Measurements from ENCODE around the gene LRRC1. TPM values are rescaled to one million over a fixed set of nuclear protein-coding genes. Genes with fewer than 3 reads are reported as not detected.

LRRC1 gene
- total RNA-seq, 1 donor from 2014 or later, result 2.6 TPM

DNA sequence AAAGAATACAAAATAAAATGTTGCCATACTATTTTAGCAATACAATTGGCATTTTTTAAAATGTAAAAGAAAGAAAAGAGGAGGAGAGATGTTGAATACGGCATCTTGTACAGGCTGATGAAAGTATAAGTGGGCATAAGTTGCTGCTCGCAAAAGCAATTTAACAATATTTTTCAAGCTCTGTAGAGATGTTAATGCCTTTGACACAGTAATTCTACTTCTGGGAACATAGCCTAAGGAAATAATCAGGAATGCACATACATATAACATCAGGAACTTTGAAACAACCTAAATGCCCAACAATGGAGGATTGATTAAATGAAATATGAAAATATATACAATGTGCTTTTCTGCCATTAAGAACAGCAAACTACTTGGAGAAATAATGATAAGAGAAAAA lies 80.2 kb downstream of the LRRC1 start:
- H3K27me3 Mint-ChIP-seq (ENCODE audit: unreplicated experiment), result no peaks in the 10 kb centered on the region

DNA sequence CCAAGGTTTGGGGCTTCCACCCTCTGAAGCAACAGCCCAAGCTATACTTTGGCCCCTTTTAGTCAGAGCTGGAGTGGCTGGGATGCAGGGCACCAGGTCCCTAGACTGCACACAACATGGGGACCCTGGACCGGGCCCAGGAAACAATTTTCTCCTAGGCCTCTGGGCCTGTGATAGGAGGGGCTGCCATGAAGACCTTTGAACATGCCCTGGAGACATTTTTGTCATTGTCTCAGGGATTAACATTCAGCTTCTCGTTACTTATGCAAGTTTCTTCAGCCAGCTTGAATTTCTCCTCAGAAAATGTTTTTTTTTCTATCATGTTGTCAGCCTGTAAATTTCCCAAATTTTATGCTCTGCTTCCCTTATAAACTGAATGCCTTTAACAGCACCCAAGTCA lies 82.3 kb downstream of the LRRC1 start:
- peaks cover 5% of the 10 kb centered on the region for H3K36me3 Mint-ChIP-seq (ENCODE audit: unreplicated experiment)
- H3K9me3 Mint-ChIP-seq (ENCODE audit: unreplicated experiment), result peaks cover 3% of the 10 kb centered on the region
- H3K4me3 Mint-ChIP-seq (ENCODE audit: unreplicated experiment), result no peak overlapping the region
- no peak overlapping the region for H3K27ac Mint-ChIP-seq (ENCODE audit: unreplicated experiment)
- TF ChIP-seq, protein P1, sequence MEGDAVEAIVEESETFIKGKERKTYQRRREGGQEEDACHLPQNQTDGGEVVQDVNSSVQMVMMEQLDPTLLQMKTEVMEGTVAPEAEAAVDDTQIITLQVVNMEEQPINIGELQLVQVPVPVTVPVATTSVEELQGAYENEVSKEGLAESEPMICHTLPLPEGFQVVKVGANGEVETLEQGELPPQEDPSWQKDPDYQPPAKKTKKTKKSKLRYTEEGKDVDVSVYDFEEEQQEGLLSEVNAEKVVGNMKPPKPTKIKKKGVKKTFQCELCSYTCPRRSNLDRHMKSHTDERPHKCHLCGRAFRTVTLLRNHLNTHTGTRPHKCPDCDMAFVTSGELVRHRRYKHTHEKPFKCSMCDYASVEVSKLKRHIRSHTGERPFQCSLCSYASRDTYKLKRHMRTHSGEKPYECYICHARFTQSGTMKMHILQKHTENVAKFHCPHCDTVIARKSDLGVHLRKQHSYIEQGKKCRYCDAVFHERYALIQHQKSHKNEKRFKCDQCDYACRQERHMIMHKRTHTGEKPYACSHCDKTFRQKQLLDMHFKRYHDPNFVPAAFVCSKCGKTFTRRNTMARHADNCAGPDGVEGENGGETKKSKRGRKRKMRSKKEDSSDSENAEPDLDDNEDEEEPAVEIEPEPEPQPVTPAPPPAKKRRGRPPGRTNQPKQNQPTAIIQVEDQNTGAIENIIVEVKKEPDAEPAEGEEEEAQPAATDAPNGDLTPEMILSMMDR (IDR thresholded peaks at IDR 0.05; ENCODE audit: partially characterized antibody, unreplicated experiment), result no peak
- no peaks in the 10 kb centered on the region for H3K4me1 Mint-ChIP-seq (ENCODE audit: low read depth, unreplicated experiment)
- H3K27me3 Mint-ChIP-seq (ENCODE audit: unreplicated experiment), result no peaks in the 10 kb centered on the region
- DNase-seq, result no peak

More for the DNA sequence above, 80.2 kb downstream of the LRRC1 start:
- TF ChIP-seq, protein P1 (IDR thresholded peaks at IDR 0.05; ENCODE audit: partially characterized antibody, unreplicated experiment), result no peak
- no peak overlapping the region for H3K27ac Mint-ChIP-seq (ENCODE audit: unreplicated experiment)
- H3K36me3 Mint-ChIP-seq (ENCODE audit: unreplicated experiment), result peaks cover 5% of the 10 kb centered on the region
- no peaks in the 10 kb centered on the region for H3K4me1 Mint-ChIP-seq (ENCODE audit: low read depth, unreplicated experiment)
- H3K4me3 Mint-ChIP-seq (ENCODE audit: unreplicated experiment), result no peak overlapping the region
- peaks cover 3% of the 10 kb centered on the region for H3K9me3 Mint-ChIP-seq (ENCODE audit: unreplicated experiment)
- no peak for DNase-seq

DNA sequence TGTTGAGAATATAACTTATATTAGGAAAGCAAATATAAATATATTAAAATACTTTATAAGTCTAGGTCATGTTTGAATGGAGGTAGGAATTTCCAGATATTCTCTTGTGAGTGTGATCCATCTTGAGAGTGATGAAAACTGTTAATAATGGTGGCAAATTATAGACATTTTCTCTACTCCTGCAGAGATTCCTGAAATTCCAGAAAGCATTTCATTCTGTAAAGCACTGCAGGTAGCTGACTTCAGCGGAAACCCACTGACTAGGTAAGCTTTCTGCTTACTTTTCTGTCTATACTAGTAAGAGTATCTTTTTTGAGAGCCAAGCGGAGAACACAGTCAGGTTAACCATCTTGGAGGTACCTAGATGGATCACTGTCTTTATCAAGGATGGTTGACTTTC lies 84.0 kb downstream of the LRRC1 start:
- TF ChIP-seq, protein P1 (IDR thresholded peaks at IDR 0.05; ENCODE audit: partially characterized antibody, unreplicated experiment), result no peak
- Mint-ChIP-seq H3K27me3 (ENCODE audit: unreplicated experiment) (no peaks in the 10 kb centered on the region), H3K4me3 (ENCODE audit: unreplicated experiment) (no peak overlapping the region), H3K4me1 (ENCODE audit: low read depth, unreplicated experiment) (no peaks in the 10 kb centered on the region), H3K36me3 (ENCODE audit: unreplicated experiment) (peaks cover under 1% of the 10 kb centered on the region), H3K9me3 (ENCODE audit: unreplicated experiment) (peaks cover 3% of the 10 kb centered on the region), H3K27ac (ENCODE audit: unreplicated experiment) (no peak overlapping the region)
- no peak for DNase-seq

DNA sequence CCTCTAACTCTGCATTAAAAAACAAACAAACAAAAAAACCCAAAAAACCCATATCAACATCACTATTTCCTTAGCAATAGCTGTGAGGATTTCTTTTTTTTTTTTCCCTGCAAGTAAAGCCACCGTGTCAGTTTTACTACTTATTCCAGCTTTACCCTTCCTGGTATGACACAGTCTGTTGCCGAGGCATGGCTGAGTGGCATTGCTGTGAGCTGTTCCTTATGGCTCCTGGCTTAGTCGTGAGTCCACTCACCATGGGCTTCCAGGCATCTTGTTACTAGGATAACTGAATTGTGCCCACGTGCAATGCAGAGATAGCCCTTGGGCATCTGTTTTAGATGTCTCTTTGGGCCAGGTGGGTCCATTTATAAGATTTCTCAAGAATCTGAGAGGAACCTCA lies 84.8 kb downstream of the LRRC1 start:
- Mint-ChIP-seq H3K36me3 (ENCODE audit: unreplicated experiment) (no peaks in the 10 kb centered on the region), H3K27me3 (ENCODE audit: unreplicated experiment) (no peaks in the 10 kb centered on the region), H3K27ac (ENCODE audit: unreplicated experiment) (no peak overlapping the region), H3K4me1 (ENCODE audit: low read depth, unreplicated experiment) (no peaks in the 10 kb centered on the region), H3K4me3 (ENCODE audit: unreplicated experiment) (no peak overlapping the region), H3K9me3 (ENCODE audit: unreplicated experiment) (peaks cover 3% of the 10 kb centered on the region)
- no peak for DNase-seq
- TF ChIP-seq, protein P1 (IDR thresholded peaks at IDR 0.05; ENCODE audit: partially characterized antibody, unreplicated experiment), result no peak

DNA sequence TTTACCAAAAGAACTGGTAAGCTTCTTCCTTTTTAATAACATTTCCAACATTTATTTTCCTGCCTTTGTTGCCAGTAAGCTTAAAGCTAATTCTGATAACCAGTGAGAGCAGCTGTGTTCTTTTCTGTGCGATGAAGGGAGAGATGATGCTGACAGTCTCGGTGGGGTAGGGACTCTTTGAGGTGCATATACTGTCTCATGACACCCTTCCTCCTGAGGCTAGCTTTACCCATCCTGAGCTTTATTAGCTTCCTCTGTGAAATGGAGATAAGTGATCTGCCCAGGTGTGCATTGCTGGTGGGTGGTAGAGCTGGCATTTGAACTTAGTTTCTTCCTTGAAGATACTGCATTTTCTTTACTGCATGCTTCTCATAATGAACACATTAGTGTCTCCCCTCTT lies 92.5 kb downstream of the LRRC1 start:
- no peaks in the 10 kb centered on the region for H3K27me3 Mint-ChIP-seq (ENCODE audit: unreplicated experiment)
- no peak for DNase-seq
- no peak overlapping the region for H3K27ac Mint-ChIP-seq (ENCODE audit: unreplicated experiment)
- TF ChIP-seq, protein P1 (IDR thresholded peaks at IDR 0.05; ENCODE audit: partially characterized antibody, unreplicated experiment), result no peak
- H3K9me3 Mint-ChIP-seq (ENCODE audit: unreplicated experiment), result no peaks in the 10 kb centered on the region
- no peak overlapping the region for H3K4me3 Mint-ChIP-seq (ENCODE audit: unreplicated experiment)
- H3K4me1 Mint-ChIP-seq (ENCODE audit: low read depth, unreplicated experiment), result no peaks in the 10 kb centered on the region
- H3K36me3 Mint-ChIP-seq (ENCODE audit: unreplicated experiment), result no peaks in the 10 kb centered on the region

Data from glutamatergic neuron (in vitro differentiated cells).